Hematopoietic multipotent progenitor cell treated with erythropoietin and hydrocortisone succinate and interleukin-3 and kit ligand, for 6 days (in vitro differentiated cells): Measurements from ENCODE around the gene FHIT.
"Not testable (repeated sequence)": the region's sequence is repeated elsewhere in the genome, so short reads cannot be mapped to it uniquely, and the experiment has no call there.

ENCODE experiments used
- DNase-seq: peaks from one replicate; pipeline ENCODE4 v3.0.0-alpha.2; 2015

The FHIT gene

DNA sequence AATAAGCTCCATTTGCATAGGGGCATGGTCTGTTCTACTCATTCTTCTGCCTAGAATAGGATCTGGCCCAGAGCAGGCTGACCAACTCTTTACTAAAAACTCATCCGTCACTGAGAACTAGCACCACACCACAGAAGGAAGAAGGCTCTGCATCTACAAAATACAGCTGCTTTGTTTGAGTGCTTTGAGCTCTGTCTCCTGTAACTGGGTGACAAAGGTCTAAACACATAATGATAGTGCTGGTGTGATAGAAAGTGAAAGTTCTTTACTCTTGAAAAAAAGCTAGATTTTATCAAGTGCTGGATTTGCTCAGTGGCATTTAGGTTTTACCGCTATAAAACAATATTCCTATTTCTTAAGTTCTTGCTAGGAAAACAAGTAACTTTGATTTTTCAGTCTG lies 140.7 kb downstream of the FHIT start:
- DNase-seq = no peak

DNA sequence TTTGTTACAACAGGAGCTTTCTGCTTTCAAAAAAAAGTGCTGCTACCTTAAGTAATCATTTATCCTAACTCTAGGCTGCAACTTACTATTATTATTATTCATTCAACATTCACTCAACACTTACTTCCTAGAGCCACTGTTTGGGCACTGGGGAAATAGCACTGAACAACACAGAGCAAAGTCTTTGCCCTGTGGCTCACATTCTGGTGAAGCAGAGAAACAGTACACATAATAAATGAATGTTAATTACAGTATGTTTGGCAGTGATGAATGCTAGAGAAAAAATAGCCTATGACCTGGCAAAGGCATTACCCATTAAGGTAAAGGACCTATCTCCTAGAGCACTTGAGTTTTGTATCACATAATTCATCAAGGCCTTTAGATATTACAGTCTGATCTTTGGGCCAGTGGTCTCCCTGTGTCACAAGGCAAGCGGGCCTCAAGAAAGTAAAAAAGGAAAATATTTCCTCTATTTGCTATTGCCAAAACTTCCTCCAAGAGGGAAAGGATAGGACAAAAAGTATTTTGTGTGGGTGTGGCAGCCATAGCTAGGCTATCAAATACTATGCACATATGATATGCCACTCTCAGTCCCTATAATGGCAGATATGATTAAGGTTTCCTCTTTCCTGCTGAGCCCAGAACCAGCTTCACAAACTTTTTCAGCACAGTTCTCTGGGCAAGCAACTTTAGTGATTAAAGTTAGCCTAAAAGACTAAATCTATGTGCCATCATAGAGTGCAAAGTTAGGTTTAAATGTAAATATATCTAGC lies 142.8 kb downstream of the FHIT start:
- no peak for DNase-seq

DNA sequence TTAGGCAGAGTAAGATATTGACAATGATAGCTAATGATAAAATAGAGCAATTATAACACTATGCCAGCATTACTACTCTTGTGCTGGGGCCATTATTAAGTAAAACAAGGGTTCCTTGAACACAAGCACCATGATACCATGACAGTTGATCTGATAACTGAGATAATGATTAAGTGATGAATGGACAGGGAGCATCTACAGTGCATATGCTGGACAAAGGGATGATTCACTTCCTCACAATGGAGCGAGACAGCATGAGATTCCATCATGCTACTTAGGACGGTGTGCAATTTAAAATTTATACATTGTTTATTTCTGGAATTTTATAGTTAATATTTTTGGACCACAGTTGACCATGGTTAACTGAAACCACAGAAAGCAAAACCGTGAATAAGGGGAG lies 156.6 kb downstream of the FHIT start:
- no peak for DNase-seq

DNA sequence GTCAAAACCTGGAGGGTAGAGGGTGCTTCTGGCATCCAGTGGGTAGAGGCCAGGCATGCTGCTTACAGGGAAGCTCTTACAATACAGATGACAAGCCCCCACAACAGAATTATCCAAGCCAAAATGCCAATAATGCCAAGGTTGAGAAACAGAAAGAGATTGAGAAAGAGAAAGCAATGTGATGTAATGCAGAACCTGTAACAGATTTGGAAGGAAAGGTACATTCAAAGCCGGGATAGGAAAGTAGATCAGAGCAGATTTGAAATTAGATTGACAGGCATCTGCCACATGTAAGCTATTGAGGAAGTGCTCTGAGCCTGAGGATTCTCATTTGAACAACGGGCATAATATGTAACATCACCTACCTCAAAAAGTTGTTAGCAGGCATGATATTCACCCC lies 157.9 kb downstream of the FHIT start:
- DNase-seq = no peak

DNA sequence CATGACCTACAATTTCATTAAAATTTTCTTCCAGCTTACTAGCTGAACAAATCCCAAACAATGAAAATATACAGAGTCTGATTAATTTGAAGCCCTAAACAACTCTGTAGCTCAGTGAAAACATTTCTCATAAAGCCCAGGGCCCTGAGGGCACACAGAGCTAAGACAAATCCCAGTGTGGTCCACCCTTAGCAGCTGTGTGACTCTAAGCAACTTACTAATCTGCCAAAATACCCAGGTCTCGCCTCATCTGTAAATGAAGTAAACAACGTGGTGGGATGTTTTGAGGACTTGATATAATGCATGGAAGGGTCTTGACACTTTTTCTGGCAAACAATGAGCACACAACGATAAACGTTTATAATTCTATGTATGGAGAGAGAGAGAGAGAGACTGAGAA lies 158.4 kb downstream of the FHIT start:
- no peak for DNase-seq

DNA sequence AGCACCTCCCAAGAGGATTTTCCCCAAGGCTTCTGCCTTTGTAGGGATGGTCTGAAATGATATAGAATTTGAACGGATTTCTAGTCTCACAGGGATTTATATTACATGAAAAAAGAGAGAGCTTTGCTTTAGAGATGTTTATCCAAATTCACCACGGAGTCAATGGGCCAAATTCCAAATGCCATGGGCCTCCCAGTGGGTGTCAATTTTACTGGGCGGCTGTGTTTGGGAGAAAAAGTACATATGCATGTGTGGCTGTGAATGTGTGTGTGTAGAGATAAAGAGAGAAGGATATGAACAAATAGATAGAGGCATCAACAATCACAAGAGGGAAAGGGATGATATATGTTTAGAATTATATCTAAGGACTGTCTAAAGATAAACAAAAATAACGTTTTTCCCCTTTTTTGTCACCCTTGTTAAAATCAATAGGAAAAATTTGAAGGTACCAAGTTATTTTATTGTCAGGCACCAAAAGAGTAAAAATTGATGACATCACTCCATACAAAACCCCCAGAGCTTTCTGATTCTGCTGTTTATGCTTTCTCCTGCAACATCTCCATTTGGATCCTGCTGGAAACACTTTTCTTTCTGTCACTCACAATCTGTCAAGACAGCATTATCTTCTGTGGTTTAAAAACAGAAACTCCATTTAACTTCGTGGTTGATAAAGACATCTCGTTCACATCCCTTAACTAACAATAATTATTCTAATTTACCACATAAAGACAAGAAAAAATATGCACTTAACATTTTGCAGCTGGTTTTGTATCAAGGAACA lies 160.7 kb downstream of the FHIT start:
- peak; percentile 41 for DNase-seq

DNA sequence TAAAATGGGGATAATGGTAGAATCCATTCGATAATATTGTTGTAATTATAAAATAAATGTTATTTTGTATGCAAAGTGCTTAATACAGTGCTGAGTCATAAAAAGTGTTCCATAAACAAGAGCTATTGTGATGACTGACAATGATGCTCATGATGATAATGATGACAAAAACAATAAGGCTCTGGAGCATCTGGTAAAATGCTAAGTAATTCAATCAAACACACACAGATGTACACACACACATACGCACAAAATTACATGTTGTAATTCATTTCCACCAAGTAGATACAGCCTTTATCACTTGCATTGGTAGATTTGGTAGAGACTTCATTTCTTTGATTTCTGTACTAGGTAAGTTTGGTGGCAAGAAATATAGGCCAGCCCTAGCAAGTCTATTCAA lies 163.8 kb downstream of the FHIT start:
- DNase-seq = no peak

DNA sequence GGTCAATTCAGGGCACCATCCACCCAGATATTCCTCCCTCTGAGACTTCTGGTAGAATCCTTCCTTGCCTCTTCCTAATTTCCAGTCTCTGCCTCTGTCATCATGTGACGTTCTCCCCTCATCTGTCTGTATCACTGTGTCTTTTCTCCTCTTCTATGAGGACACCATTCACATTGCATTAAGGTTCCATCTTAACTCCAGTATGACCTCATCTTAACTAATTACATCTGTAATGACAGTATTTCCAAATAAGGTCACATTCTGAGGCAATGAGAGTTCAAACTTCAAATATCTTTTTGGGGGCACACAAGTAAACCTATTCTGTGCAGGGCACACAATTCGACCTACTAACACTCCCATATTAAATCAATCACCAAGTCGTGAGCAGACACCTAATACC lies 169.7 kb downstream of the FHIT start:
- no peak for DNase-seq

DNA sequence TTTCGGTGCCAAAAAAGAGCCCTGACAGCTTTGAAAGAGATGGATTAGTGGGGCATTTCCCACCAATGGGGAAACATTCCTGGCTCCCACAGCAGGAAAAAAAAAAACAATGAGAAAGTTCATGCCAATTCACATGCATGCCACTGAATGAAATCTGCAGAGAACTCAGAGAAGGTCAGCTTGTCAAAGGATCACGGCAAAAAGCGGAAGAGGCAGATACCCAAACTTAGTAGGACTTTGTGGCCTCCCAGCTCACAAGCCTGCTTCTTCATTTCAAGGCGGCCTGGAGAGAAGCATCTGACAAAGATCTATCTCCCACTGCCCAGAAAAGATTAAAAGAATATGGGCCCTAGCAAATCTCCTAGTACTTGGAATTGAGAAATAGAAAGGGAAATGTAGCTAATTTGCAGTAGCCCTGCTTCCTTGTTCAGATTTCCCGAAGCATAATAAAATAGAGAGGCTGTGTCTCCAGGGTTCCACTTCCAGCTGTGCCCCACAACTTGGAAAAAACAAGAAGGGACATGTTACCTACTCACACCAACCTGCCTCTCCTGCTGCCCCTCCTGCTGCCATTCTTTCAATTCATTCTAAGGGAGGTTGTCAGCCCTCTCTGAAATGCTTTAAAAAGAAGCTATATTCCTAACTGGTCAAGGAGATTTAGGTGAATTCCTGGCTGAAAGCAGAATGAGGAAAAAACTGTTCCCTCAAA lies 170.4 kb downstream of the FHIT start:
- DNase-seq = no peak

DNA sequence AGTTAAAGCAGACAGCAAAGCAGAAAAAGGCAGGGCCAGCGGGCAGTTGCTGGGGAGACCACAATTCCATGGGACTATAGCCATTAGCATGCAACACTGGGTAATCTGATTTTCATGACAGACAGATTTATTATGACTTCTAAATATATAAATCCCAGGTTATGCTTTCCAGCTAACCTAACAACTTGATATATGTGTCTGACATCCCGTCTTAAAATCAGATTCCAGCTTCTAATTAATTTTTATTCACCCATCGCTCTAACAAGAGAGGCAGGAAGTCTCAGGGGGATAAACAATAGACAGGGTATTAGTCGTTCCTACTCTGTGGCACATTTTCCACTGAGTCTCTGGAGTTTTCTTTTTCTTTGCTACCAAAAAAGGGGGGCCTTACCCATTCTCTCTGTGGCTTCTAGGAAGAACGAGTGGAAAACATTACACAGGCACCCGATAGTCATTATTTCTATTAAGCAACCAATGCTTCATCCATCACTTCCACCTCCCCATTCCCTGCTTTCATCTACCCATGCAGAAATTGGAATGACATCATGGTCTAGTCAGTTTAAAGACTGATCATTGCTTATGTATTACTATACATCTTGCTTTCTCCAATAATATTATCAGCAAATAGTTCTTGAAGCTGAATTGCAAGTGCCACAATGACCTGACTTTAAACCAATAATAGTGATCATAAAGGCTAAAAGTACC lies 173.1 kb downstream of the FHIT start:
- no peak for DNase-seq

DNA sequence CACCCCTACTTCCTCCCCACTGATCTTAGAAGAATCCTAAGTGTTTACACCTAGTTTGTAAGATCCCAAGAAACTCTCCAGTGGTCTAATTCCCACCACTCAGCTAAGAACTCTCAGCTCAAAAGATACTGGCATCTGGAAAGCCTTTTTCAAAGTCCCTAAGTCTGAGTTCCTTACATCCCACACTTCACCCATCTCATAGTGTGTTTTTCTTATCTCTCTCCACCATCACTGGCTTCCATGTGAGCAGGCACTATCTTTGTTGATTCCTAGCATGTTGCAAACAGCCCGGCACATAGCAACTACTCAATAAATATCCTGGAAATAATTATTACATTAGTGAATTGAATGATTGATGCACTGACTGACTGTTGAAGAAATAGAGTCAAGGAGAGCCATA lies 173.7 kb downstream of the FHIT start:
- no peak for DNase-seq

DNA sequence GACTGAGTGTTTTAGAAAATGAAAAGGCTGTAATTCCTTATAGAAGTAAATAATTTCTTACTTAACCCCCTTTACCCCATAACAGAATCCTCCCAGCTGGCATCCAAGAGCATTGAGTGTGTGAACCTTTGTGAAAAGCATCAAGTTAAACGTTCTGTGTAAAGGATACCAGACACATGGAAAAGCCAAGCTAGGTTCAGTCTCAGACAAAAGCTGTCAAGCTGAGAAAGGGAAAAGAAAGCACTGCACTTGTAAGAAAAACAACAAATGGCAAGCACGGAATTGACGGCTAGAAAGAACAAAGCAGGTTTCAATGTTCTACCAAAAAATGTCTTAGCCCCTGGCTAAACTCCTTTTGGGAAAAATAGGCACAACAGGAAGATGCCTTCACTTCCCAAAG lies 176.5 kb downstream of the FHIT start:
- DNase-seq = no peak

DNA sequence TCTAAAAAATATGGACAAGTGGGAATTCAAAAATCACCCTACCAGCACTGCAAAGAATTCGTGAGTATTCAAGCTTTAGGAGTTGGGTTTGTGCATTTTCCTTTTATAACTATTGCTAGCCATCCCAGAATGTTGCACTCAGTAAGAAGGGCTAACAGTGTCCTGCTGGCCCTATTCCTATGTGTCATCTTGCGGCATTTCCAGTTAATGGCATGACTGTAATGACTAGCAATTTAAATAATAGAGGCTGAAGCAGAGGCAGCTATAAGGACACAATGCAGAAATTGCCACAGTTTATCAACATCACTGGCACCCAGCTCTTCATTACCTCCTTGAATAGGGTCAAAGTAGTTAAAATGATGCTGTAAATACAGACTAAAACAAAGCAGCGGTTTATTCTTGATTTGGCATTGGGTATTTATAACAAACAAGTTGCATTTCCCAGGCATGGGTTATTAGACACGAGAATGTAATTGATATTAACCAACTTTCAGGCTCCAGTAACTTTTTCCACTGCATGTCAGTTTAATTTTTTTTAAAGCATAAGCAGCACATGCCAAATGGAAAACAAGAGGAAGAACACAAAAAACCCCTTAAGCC lies 177.6 kb downstream of the FHIT start:
- DNase-seq = no peak

DNA sequence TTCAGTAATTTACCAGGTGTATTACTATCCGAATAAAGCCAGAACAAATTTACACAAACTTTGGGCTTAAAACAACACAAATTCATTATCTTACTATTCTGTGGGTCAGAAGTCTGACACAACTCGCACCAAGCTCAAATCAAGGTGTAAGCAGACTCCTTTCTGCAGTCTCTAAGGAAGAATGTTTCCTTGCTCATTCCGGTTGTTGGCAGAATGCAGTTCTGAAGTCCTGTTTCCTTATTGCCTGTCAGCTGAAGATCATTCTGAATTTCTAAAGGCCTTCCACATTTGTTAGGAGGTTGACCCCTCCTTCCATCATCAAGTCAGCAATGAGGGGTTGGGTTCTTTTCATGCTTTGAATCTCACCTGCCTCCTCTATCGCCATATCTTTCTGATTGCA lies 183.2 kb downstream of the FHIT start:
- DNase-seq = no peak

DNA sequence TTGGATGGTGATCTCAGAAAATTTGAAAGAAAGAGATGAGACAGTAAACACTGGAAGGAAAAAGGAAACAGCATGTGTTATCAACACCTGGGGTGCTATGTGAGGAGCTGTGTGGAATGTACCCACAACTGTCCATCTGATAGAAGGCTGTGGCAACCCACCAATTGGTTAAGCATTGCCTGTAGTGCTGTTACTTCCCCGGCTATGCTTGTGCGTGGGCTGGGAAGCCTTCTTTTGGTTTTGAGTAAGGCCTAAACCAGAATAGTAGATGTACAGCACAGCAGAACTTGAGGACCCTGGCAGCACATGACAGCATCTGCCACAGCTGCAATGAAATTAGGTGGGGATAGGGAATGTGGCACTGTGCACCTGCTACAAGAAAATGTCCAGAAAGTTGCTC lies 184.5 kb downstream of the FHIT start:
- DNase-seq = no peak

DNA sequence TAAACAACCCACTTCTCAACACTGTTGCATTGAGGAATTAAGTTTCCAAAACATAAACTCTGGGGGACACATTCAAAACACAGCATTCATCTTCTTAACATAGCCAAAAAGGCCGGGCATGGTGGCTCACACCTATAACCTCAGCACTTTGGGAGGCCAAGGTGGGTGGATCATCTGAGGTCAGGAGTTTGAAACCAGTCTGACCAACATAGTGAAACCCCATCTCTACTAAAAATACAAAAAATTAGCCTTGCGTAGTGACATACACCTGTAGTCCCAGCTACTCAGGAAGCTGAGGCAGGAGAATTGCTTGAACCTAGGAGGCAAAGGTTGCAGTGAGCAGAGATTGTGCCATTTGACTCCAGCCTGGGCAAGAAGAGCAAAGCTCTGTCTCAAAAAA lies 185.0 kb downstream of the FHIT start:
- DNase-seq = not testable (repeated sequence)

DNA sequence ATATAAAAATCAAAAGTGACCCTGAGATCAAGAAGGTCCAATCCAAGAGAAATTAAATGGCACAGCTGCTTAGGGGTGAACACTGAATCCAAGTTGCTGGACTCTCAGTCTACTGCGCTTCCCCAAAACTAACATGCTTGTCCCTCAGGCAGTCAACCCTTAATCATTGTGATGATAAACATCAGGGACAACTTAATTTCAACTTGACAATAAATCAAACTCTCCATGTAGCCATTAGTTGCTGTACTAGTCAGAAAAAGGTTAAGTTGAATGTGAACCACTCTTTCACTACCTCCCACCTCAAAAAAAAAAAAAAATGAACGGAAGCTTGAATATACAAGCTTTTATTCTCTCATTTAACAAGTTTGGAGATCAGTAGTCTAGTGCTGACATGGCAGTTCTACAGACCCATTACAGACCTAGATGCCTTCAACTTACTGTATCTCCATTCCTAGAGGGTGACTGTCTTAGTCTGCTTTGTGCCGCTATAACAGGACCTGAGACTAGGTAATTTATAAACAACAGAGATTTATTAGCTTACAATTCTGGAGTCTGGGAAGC lies 185.7 kb downstream of the FHIT start:
- no peak for DNase-seq

DNA sequence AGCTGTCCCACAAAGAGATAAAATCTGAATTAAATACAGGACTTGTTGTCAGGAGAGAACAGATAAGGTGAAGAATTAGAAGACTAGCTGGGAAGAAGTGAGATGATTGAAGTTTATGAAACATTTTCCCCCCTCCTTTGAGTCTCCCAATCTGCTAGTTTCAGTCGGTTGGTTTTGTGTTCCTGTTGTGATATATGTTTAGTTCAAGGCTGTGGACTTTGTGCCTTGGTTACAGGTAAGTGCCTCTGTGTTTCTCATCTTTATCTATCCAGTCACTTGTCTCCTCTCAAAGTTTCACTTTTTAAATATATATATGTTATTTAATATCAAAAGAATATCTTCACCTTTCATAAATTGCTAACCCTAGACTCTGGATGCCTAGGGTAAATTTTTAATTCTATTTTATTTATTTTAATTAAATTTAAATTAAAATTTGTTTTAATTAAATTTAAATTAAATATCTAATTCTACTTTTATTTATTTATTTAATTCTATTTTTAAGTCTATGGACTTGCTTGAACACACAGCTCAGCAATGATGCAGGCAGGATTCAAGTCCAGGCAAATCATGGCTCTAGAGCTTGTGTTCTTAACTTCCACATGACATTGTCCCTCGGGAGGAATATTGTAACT lies 190.0 kb downstream of the FHIT start:
- no peak for DNase-seq

DNA sequence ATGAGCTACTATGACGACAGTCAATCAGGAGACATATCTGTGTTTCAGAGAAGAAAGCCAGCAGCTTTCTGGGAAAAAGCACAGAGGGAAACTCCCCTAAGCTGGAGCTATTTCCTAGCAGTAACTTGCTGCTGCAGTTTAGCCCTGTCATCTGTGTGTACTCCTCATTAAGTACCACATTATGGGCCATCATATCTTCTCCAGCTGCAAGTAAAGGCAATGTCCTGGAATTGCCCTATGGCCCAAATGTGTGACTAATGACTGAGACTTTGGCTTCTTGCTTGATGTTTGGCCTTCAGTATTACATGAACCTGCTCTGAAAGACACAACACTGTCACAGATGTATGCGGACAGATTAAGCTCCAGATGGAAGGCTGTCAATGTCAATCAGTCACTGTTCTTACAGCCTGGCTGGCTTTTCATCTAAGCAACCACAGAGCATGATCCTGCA lies 190.8 kb downstream of the FHIT start:
- peak; percentile 10 for DNase-seq

DNA sequence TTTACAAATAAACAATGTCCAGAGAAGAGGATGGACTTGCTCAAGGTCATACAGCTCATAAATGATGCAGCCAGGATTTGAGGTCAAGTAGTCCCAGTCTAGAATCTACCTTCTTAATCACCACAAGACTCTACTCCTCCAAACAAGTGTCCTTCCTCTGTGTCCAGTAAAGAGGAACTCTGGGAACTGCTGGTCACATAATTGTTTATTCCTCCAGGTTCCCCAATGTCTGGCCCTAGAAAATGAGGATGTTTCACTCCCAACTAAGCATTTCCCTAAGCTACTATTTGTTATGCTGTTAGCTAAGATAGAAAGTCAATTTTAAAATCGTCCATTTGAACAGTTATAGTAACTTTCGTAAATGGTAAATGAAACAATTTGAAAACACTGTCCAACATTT lies 192.4 kb downstream of the FHIT start:
- DNase-seq = no peak

DNA sequence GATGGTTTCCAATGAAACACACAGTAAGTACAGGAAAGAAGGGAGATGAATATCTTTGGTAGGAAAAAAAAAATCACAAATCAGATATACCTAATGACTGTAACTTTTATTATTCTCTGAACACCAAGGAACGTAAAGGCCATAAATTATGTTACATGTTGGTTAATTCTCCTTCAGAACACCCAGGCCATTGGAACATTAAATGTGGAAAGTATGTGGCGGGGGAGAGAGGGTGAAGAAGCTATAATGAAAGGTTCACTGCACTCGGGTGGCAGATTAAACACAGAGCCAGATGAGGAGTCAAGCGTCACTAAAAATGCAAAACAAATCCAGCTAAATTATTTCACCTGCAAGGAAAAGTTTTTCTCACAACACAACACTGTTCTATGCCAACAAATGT lies 193.8 kb downstream of the FHIT start:
- no peak for DNase-seq

DNA sequence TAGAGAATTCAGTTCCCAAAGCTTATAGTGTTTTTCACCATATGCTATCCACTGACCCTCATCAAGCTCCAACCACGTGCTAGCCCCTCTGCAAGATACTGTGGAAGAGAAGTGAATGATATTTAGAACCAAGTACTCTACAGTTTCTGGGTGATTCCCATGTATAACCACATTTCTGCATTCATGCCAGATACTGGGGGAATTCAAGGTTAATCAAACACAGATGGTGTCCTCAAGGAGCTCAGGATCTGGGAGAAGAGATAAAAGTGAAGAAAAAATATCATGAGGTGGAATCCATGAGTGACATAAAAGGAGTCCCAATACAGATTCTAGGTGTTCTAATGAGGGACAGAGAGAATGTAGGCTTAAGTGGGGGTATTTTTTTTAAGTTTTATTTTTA lies 195.8 kb downstream of the FHIT start:
- peak; percentile 36 for DNase-seq
